Fibroblast of lung (primary cell): ENCODE data around the gene WWTR1. TPM values are rescaled to one million over a fixed set of nuclear protein-coding genes. Genes with fewer than 3 reads are reported as not detected.
A peak's percentile ranks its signal among the peaks of the same experiment; 100 is the strongest.

Experiments used
- DNase-seq, 2 donors: peaks; one replicate each; pipeline versions ENCODE4 v3.0.0 to v3.0.0-alpha.2; 2010; ENCODE audit warnings: low read depth in 2 of 2
- H2AFZ ChIP-seq: 2 replicates; pipeline ENCODE4 v1.5.1; 2012; ENCODE audit warnings: low read length, control low read depth, inconsistent platforms
- H3K27ac ChIP-seq: 2 replicates; pipeline ENCODE4 v1.5.1; 2011; ENCODE audit warnings: low read length, control low read depth; ENCODE audit not compliant: insufficient read depth
- H3K27me3 ChIP-seq: 2 replicates; pipeline ENCODE4 v1.5.1; 2011; ENCODE audit warnings: mild to moderate bottlenecking, low read length; ENCODE audit not compliant: control insufficient read depth, insufficient read depth
- H3K36me3 ChIP-seq: 2 replicates; pipeline ENCODE4 v1.5.1; 2011; ENCODE audit warnings: low read length; ENCODE audit not compliant: control insufficient read depth, insufficient read depth
- H3K4me1 ChIP-seq: 2 replicates; pipeline ENCODE4 v1.5.1; 2011; ENCODE audit warnings: low read length; ENCODE audit not compliant: control insufficient read depth, insufficient read depth; ENCODE audit errors: extremely low read depth
- H3K4me2 ChIP-seq: 2 replicates; pipeline ENCODE4 v1.5.1; 2011; ENCODE audit warnings: low read length, control low read depth; ENCODE audit not compliant: insufficient read depth; ENCODE audit errors: extremely low read depth
- H3K4me3 ChIP-seq, 4 experiments: fragments of 200-600 bp in 1 of 4; sonication (generic) in 1 of 4; replicated peaks in 1 of 4; 2 replicates each; pipeline ENCODE4 v1.5.1; 2011 to 2016; ENCODE audit warnings: low read length in 4 of 4, low read depth in 3 of 4, mild to moderate bottlenecking in 3 of 4, control low read depth in 2 of 4, inconsistent platforms in 1 of 4, mixed read lengths in 1 of 4; ENCODE audit not compliant: insufficient read depth in 1 of 4; ENCODE audit errors: control extremely low read depth in 1 of 4
- H3K79me2 ChIP-seq: 2 replicates; pipeline ENCODE4 v1.5.1; 2012; ENCODE audit warnings: mild to moderate bottlenecking, low read length, inconsistent platforms; ENCODE audit not compliant: control insufficient read depth, insufficient read depth
- H3K9ac ChIP-seq: 2 replicates; pipeline ENCODE4 v1.5.1; 2011; ENCODE audit warnings: mild to moderate bottlenecking, low read length, control low read depth; ENCODE audit not compliant: insufficient read depth
- H3K9me3 ChIP-seq: 2 replicates; pipeline ENCODE4 v1.5.1; 2012; ENCODE audit warnings: low read depth, low read length; ENCODE audit not compliant: control insufficient read depth, insufficient read depth
- H4K20me1 ChIP-seq: 2 replicates; pipeline ENCODE4 v1.5.1; 2011; ENCODE audit warnings: low read length; ENCODE audit not compliant: control insufficient read depth, insufficient read depth; ENCODE audit errors: extremely low read depth
- CTCF ChIP-seq, 2 donors: IDR thresholded peaks in 1 of 2; conservative IDR thresholded peaks in 1 of 2; 1 replicate in 1 of 2; 2 replicates in 1 of 2; pipeline ENCODE4 v1.5.1; 2011 to 2012; ENCODE audit warnings: low read length in 2 of 2, control low read depth in 1 of 2, inconsistent platforms in 1 of 2, low read depth in 1 of 2, mild to moderate bottlenecking in 1 of 2
- EZH2 ChIP-seq: IDR thresholded peaks from 2 replicates; pipeline ENCODE4 v1.5.1; 2012; ENCODE audit warnings: low read length, control low read depth, mild to moderate bottlenecking; ENCODE audit errors: missing control alignments
- polyA plus RNA-seq, 2 donors: library from polyadenylated mRNA; depleted of rRNA in 1 of 2; stranded (reverse) in 1 of 2; unstranded in 1 of 2; fragments of >200 nt; gene quantifications; 2 replicates each; pipeline ENCODE4 v1.2.1, GENCODE V29; 2011 to 2012; ENCODE audit warnings: missing spikeins in 1 of 2
- total RNA-seq: library from RNA; depleted of rRNA; stranded (reverse); fragments of >200 nt; gene quantifications from 2 replicates; pipeline ENCODE4 v1.2.1, GENCODE V29; 2014

WWTR1 gene
- total and polyA plus RNA-seq, 2 donors (not counting 1 experiment from before 2014, with no cell fraction given) = 13.7 to 71.5 TPM

DNA sequence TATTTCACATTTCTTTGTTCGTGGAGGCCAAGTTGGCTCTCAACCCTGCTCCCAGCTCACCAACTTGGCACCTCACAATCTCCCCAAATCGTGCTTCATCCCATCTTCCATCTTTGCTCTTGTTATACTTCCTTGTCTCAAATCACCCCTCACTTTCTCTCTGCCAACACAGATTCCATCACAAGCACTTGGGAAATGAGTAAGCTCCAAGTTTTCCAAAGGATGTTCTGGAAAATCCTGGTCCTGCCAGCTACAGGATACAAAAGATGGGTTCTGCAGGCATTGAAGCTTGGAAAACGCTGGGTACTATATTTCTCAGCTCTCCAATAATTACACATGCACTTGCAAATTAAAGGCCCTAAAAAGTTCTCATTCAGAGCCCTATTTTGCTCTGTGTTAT lies 187.4 kb downstream of the WWTR1 start:
- H3K9ac ChIP-seq = no peak overlapping the region
- no peak overlapping the region for H3K27ac ChIP-seq
- no peaks in the 10 kb centered on the region for H4K20me1 ChIP-seq
- H3K4me2 ChIP-seq = no peak overlapping the region
- no peak for DNase-seq
- H2AFZ ChIP-seq = peak overlapping the region; percentile 35
- no peaks in the 10 kb centered on the region for H3K9me3 ChIP-seq
- H3K27me3 ChIP-seq = no peaks in the 10 kb centered on the region
- H3K4me1 ChIP-seq = peaks cover 37% of the 10 kb centered on the region
- TF ChIP-seq EZH2 = no peak
- TF ChIP-seq CTCF (conservative IDR thresholded peaks at IDR 0.05 in 1 of 2, IDR thresholded peaks at IDR 0.05 in 1 of 2; ENCODE audit: low read depth in 1 of 2, low read length in 2 of 2) = no peak
- no peaks in the 10 kb centered on the region for H3K79me2 ChIP-seq
- H3K36me3 ChIP-seq = no peaks in the 10 kb centered on the region
- no peak overlapping the region for H3K4me3 ChIP-seq

- Histone ChIP-seq H3K9me3 (no peaks in the 10 kb centered on the region), H3K27ac (no peak overlapping the region), H3K4me3 (no peak overlapping the region), H4K20me1 (no peaks in the 10 kb centered on the region), H2AFZ (no peak overlapping the region), H3K27me3 (no peaks in the 10 kb centered on the region), H3K4me1 (peaks cover 35% of the 10 kb centered on the region), H3K79me2 (no peaks in the 10 kb centered on the region), H3K4me2 (no peak overlapping the region), H3K9ac (no peak overlapping the region), H3K36me3 (no peaks in the 10 kb centered on the region)
- TF ChIP-seq EZH2 (no peak), CTCF (conservative IDR thresholded peaks at IDR 0.05 in 1 of 2, IDR thresholded peaks at IDR 0.05 in 1 of 2; ENCODE audit: low read depth in 1 of 2, low read length in 2 of 2) (no peak)
- peak in 1 of 2 donors; percentile 33 for DNase-seq
These were observed 189.2 kb downstream of the WWTR1 start for GRCh38 chr3:149468504-149469212.

Other genes starting within 250 kb of the WWTR1 start
- gene TM4SF4, start 183.3 kb downstream of the WWTR1 start, total RNA-seq = 0.26 and 1.7 TPM in 2 replicates
- 0.98 and 1.7 TPM in 2 replicates for gene TM4SF4, start 183.3 kb downstream of the WWTR1 start, polyA plus RNA-seq
- gene COMMD2, start 94.5 kb upstream of the WWTR1 start, total RNA-seq = 28.0 and 28.6 TPM in 2 replicates
- 36.8 and 50.7 TPM in 2 replicates for gene COMMD2, start 94.5 kb upstream of the WWTR1 start, polyA plus RNA-seq
- gene ANKUB1, start 134.5 kb upstream of the WWTR1 start, total RNA-seq = not detected in 2 replicates
- not detected in 2 replicates for gene ANKUB1, start 134.5 kb upstream of the WWTR1 start, polyA plus RNA-seq
- 81.7 and 86.8 TPM in 2 replicates for gene RNF13, start 155.2 kb upstream of the WWTR1 start, total RNA-seq
- gene RNF13, start 155.2 kb upstream of the WWTR1 start, polyA plus RNA-seq = 33.4 and 57.4 TPM in 2 replicates